ENCODE results near the gene TRIP12.
A peak's percentile ranks its signal among the peaks of the same experiment; 100 is the strongest.

The TRIP12 gene

DNA sequence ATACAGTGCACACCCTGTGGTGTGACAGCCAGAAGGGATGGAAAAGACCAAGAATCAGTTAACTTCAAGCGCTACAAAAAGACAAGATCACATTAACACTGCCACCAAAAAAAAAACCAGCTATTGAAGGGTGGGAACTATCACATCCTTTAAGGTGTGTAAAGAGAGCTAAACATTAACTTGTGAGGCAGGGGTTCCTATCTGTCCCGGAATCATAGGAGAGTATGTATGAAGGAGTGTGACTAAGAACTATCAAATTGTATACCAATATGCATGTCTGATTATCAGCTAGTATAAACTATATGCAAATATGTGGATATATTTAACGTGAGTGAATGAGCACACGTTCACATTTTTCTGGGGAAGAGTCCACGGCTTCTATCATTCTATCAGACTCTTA, 119.0 kb downstream of the TRIP12 start:
- no peak overlapping the region for H3K4me3 ChIP-seq (ENCODE audit: low read depth, low read length)
- CTCF ChIA-PET, result interaction anchor here (0.9 to 3.7 kb wide), 4 partner anchors 13 to 108 kb away, joined by 3 to 20 read pairs (median 12); no protein-coding TSS in a partner anchor
- no peaks in the 10 kb centered on the region for H3K4me1 ChIP-seq (ENCODE audit: control insufficient read depth, insufficient read depth, low read length)
- POLR2A ChIA-PET, result interaction anchor here (0.5 kb wide), 1 partner anchor 49 kb away, joined by 3 read pairs; no protein-coding TSS in a partner anchor
- TF ChIP-seq ZBTB1 (tag by site-specific recombination; IDR thresholded peaks at IDR 0.05) (no peak), OVOL3 (tag by site-specific recombination; IDR thresholded peaks at IDR 0.05) (no peak), ZNF394 (tag by site-specific recombination; IDR thresholded peaks at IDR 0.05; ENCODE audit: borderline replicate concordance) (no peak)
- TF ChIP-seq, protein P1, sequence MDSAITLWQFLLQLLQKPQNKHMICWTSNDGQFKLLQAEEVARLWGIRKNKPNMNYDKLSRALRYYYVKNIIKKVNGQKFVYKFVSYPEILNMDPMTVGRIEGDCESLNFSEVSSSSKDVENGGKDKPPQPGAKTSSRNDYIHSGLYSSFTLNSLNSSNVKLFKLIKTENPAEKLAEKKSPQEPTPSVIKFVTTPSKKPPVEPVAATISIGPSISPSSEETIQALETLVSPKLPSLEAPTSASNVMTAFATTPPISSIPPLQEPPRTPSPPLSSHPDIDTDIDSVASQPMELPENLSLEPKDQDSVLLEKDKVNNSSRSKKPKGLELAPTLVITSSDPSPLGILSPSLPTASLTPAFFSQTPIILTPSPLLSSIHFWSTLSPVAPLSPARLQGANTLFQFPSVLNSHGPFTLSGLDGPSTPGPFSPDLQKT (IDR thresholded peaks at IDR 0.05; ENCODE audit: borderline replicate concordance, low read depth, low read length), result no peak
- no peaks in the 10 kb centered on the region for H3K9me3 ChIP-seq (ENCODE audit: control insufficient read depth, insufficient read depth, low read depth, low read length)
- no peak overlapping the region for H3K27ac ChIP-seq (ENCODE audit: extremely low read depth, low read depth, low read length)
- peaks cover 28 to 85% of the 10 kb centered on the region in 2 experiments for H3K36me3 ChIP-seq (ENCODE audit: control insufficient read depth in 2 of 2, insufficient read depth in 1 of 2, low read length in 2 of 2)

DNA sequence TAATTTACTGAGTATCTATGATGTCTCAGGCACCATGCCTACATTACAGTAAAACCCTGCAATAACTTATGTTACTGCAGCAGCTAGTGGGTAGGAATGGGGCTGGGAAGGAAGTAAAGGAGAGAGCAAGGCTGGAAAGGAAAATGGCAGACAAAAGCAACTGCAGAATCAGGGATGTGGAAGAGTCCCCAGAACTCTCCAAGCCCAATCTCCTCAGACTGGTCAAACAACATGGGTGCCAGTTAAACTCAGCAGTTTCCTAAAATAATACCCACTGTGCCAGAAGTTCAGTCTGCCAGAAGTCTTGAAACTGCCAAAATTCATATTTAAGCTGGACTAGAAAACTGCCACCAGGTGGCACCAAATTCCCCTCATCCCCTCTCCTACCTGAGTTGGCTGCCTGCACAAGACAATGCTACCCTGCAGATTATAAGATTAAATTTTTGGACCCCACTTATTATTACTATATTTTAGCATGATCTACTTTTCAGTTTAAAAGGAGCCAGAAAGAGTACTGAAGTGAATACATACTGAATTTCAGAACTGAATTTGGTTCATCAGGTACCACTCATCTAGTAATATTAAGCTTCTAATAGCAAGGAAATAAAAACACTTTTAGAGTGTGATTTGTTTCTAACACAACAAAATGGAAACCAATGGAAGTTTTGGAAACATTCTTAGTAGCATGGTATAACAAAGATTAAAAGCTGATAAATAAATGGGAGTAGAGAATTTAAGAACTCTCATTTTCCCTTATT, 120.6 kb downstream of the TRIP12 start:
- TF ChIP-seq, protein P2, sequence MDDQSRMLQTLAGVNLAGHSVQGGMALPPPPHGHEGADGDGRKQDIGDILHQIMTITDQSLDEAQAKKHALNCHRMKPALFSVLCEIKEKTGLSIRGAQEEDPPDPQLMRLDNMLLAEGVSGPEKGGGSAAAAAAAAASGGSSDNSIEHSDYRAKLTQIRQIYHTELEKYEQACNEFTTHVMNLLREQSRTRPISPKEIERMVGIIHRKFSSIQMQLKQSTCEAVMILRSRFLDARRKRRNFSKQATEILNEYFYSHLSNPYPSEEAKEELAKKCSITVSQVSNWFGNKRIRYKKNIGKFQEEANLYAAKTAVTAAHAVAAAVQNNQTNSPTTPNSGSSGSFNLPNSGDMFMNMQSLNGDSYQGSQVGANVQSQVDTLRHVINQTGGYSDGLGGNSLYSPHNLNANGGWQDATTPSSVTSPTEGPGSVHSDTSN (CRISPR knock-in tag; IDR thresholded peaks at IDR 0.05), result no peak
- TF ChIP-seq ZNF184 (tag by site-specific recombination; IDR thresholded peaks at IDR 0.05) (no peak), ZNF112 (tag by site-specific recombination; IDR thresholded peaks at IDR 0.05) (no peak), KLF1 (tag by site-specific recombination; IDR thresholded peaks at IDR 0.05) (no peak), ZNF664 (tag by site-specific recombination; IDR thresholded peaks at IDR 0.05) (no peak), ZNF221 (tag by site-specific recombination; IDR thresholded peaks at IDR 0.05; ENCODE audit: borderline replicate concordance) (no peak), KLF10 (tag by site-specific recombination; IDR thresholded peaks at IDR 0.05) (no peak), ZNF621 (tag by site-specific recombination; IDR thresholded peaks at IDR 0.05) (no peak), ZNF701 (tag by site-specific recombination; IDR thresholded peaks at IDR 0.05) (no peak), ZNF747 (tag by site-specific recombination; IDR thresholded peaks at IDR 0.05) (no peak), ZNF514 (tag by site-specific recombination; IDR thresholded peaks at IDR 0.05) (no peak), ZNF654 (tag by site-specific recombination; IDR thresholded peaks at IDR 0.05; ENCODE audit: low read depth) (peak; percentile 52)
- TF ChIP-seq, protein P3, sequence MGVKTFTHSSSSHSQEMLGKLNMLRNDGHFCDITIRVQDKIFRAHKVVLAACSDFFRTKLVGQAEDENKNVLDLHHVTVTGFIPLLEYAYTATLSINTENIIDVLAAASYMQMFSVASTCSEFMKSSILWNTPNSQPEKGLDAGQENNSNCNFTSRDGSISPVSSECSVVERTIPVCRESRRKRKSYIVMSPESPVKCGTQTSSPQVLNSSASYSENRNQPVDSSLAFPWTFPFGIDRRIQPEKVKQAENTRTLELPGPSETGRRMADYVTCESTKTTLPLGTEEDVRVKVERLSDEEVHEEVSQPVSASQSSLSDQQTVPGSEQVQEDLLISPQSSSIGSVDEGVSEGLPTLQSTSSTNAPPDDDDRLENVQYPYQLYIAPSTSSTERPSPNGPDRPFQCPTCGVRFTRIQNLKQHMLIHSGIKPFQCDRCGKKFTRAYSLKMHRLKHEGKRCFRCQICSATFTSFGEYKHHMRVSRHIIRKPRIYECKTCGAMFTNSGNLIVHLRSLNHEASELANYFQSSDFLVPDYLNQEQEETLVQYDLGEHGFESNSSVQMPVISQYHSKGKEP (tag by site-specific recombination; IDR thresholded peaks at IDR 0.05), result no peak
- TF ChIP-seq, protein P4, sequence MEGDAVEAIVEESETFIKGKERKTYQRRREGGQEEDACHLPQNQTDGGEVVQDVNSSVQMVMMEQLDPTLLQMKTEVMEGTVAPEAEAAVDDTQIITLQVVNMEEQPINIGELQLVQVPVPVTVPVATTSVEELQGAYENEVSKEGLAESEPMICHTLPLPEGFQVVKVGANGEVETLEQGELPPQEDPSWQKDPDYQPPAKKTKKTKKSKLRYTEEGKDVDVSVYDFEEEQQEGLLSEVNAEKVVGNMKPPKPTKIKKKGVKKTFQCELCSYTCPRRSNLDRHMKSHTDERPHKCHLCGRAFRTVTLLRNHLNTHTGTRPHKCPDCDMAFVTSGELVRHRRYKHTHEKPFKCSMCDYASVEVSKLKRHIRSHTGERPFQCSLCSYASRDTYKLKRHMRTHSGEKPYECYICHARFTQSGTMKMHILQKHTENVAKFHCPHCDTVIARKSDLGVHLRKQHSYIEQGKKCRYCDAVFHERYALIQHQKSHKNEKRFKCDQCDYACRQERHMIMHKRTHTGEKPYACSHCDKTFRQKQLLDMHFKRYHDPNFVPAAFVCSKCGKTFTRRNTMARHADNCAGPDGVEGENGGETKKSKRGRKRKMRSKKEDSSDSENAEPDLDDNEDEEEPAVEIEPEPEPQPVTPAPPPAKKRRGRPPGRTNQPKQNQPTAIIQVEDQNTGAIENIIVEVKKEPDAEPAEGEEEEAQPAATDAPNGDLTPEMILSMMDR (tag by site-specific recombination; IDR thresholded peaks at IDR 0.05), result peak; percentile 45
- TF ChIP-seq, protein P5, sequence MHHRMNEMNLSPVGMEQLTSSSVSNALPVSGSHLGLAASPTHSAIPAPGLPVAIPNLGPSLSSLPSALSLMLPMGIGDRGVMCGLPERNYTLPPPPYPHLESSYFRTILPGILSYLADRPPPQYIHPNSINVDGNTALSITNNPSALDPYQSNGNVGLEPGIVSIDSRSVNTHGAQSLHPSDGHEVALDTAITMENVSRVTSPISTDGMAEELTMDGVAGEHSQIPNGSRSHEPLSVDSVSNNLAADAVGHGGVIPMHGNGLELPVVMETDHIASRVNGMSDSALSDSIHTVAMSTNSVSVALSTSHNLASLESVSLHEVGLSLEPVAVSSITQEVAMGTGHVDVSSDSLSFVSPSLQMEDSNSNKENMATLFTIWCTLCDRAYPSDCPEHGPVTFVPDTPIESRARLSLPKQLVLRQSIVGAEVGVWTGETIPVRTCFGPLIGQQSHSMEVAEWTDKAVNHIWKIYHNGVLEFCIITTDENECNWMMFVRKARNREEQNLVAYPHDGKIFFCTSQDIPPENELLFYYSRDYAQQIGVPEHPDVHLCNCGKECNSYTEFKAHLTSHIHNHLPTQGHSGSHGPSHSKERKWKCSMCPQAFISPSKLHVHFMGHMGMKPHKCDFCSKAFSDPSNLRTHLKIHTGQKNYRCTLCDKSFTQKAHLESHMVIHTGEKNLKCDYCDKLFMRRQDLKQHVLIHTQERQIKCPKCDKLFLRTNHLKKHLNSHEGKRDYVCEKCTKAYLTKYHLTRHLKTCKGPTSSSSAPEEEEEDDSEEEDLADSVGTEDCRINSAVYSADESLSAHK (tag by site-specific recombination; IDR thresholded peaks at IDR 0.05), result peak; percentile 96
- TF ChIP-seq, protein P6, sequence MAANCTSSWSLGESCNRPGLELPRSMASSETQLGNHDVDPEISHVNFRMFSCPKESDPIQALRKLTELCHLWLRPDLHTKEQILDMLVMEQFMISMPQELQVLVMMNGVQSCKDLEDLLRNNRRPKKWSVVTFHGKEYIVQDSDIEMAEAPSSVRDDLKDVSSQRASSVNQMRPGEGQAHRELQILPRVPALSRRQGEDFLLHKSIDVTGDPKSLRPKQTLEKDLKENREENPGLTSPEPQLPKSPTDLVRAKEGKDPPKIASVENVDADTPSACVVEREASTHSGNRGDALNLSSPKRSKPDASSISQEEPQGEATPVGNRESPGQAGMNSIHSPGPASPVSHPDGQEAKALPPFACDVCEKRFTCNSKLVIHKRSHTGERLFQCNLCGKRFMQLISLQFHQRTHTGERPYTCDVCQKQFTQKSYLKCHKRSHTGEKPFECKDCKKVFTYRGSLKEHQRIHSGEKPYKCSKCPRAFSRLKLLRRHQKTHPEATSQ (tag by site-specific recombination; IDR thresholded peaks at IDR 0.05), result no peak
- no peaks in the 10 kb centered on the region for H3K4me1 ChIP-seq (ENCODE audit: control insufficient read depth, insufficient read depth, low read length)
- no peak overlapping the region for H3K27ac ChIP-seq (ENCODE audit: extremely low read depth, low read depth, low read length)
- ChIA-PET POLR2A (interaction anchor here (0.7 to 1.2 kb wide), 2 partner anchors 110 to 121 kb away, joined by 3 read pairs; partner anchors contain the start of genes FBXO36 and TRIP12), CTCF (interaction anchor here (0.6 to 3.7 kb wide), 28 partner anchors 8 to 810 kb away, joined by 3 to 27 read pairs (median 4); partner anchors contain the start of gene FBXO36)
- no peak overlapping the region for H3K4me3 ChIP-seq (ENCODE audit: low read depth, low read length)
- H3K9me3 ChIP-seq (ENCODE audit: control insufficient read depth, insufficient read depth, low read depth, low read length), result no peaks in the 10 kb centered on the region
- H3K36me3 ChIP-seq (ENCODE audit: control insufficient read depth in 2 of 2, insufficient read depth in 1 of 2, low read length in 2 of 2), result peaks cover 36 to 85% of the 10 kb centered on the region in 2 experiments
